Prostate gland (tissue), 2 donors: Measurements from ENCODE around the gene PRDM13. TPM values are rescaled to one million over a fixed set of nuclear protein-coding genes. Genes with fewer than 3 reads are reported as not detected.

ENCODE experiments used
- DNase-seq: peaks from one replicate; pipeline ENCODE4 v3.0.0-alpha.2; 2019; ENCODE audit warnings: low spot score
- H3K27ac ChIP-seq, 2 donors: fragments of 200-600 bp; sonication (generic); 2 replicates each; pipeline ENCODE4 v1.5.1; 2017 to 2019
- H3K27me3 ChIP-seq: fragments of 200-600 bp; sonication (generic); replicated peaks from 2 replicates; pipeline ENCODE4 v1.5.1; 2019; ENCODE audit not compliant: insufficient read depth
- H3K36me3 ChIP-seq, 2 donors: fragments of 200-600 bp; sonication (generic); 1 replicate in 1 of 2; 2 replicates in 1 of 2; pipeline versions ENCODE4 v1.5.1 to v1.8.1; 2017 to 2019
- H3K4me1 ChIP-seq: fragments of 200-600 bp; sonication (generic); replicated peaks from 2 replicates; pipeline ENCODE4 v1.5.1; 2019
- H3K4me3 ChIP-seq, 2 donors: fragments of 200-600 bp; sonication (generic); 2 replicates each; pipeline ENCODE4 v1.5.1; 2017 to 2019
- H3K9me3 ChIP-seq: fragments of 200-600 bp; sonication (generic); 2 replicates; pipeline ENCODE4 v1.5.1; 2017
- POLR2A ChIP-seq: fragments of 450-650 bp; IDR thresholded peaks from one replicate; pipeline ENCODE4 v1.6.1; 2016; ENCODE audit warnings: antibody characterized with exemption, mild to moderate bottlenecking
- POLR2AphosphoS5 ChIP-seq: sonication (generic); formaldehyde crosslinking; IDR thresholded peaks from one replicate; pipeline ENCODE4 v1.6.1; 2017; ENCODE audit warnings: antibody characterized with exemption
- WGBS: methylation state at CpG from one replicate; pipeline ENCODE4 v1.1.5; 2018; 5-methylcytosine and 5-hydroxymethylcytosine counted together
- intact Hi-C: fragments of 100-400 bp; cut with DNase I; formaldehyde crosslinking; loops from one replicate; pipeline ENCODE4 v1.14.2; 2022
- total RNA-seq, 2 donors: library from RNA; depleted of rRNA; stranded (reverse); fragments of >200 nt; gene quantifications; one replicate each; pipeline ENCODE4 v1.1.0, GENCODE V29; 2016
- TF ChIP-seq, protein P1 (sequence below), 4 experiments: fragments of 200-600 bp in 2 of 4; fragments of 450-650 bp in 2 of 4; sonication (generic) in 2 of 4; IDR thresholded peaks; 1 replicate in 3 of 4; 2 replicates in 1 of 4; pipeline ENCODE4 v1.5.1; 2016 to 2019; ENCODE audit warnings: antibody characterized with exemption in 4 of 4, mild to moderate bottlenecking in 2 of 4, moderate library complexity in 2 of 4

PRDM13 gene
- total RNA-seq, 2 donors from 2014 or later, result 0.74 TPM; not detected in 1

DNA sequence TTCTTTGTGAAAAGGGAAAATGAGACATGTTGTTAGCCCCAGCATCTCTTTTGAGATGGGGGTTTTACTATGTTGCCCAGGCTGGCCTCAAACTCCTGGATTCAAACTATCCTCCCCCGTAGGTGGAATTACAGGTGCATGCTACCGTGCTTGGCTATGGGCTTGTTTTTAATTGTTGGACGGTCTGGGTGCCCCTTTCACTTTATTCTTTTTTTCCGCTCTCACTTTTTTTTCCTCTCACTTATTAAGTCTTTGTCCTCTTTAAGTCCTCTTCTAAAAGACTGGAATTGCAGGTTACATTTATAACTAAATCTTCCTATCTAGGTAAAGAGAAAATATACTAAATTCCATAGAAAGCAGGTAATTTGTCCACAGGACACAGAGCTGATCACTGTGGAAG, 18.8 kb upstream of the PRDM13 start:
- Histone ChIP-seq H3K36me3 (no peaks in the 10 kb centered on the region), H3K4me3 (no peak overlapping the region), H3K27me3 (peaks cover 8% of the 10 kb centered on the region), H3K27ac (no peak overlapping the region), H3K9me3 (no peaks in the 10 kb centered on the region), H3K4me1 (peaks cover 6% of the 10 kb centered on the region)
- DNase-seq, result no peak
- TF ChIP-seq POLR2A (no peak), POLR2AphosphoS5 (no peak)
- TF ChIP-seq, protein P1, sequence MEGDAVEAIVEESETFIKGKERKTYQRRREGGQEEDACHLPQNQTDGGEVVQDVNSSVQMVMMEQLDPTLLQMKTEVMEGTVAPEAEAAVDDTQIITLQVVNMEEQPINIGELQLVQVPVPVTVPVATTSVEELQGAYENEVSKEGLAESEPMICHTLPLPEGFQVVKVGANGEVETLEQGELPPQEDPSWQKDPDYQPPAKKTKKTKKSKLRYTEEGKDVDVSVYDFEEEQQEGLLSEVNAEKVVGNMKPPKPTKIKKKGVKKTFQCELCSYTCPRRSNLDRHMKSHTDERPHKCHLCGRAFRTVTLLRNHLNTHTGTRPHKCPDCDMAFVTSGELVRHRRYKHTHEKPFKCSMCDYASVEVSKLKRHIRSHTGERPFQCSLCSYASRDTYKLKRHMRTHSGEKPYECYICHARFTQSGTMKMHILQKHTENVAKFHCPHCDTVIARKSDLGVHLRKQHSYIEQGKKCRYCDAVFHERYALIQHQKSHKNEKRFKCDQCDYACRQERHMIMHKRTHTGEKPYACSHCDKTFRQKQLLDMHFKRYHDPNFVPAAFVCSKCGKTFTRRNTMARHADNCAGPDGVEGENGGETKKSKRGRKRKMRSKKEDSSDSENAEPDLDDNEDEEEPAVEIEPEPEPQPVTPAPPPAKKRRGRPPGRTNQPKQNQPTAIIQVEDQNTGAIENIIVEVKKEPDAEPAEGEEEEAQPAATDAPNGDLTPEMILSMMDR (IDR thresholded peaks at IDR 0.05), result no peak
- intact Hi-C loops, result no loop called here
- WGBS, result 73% methylated on average over 4 of the region's 4 CpGs

GRCh38 chr6:99588618-99589289, 17.9 kb upstream of the PRDM13 start:
- no peak overlapping the region for H3K27ac ChIP-seq
- peaks cover 6% of the 10 kb centered on the region for H3K4me1 ChIP-seq
- DNase-seq, result peak; percentile 72
- intact Hi-C loops, result no loop called here
- no peaks in the 10 kb centered on the region for H3K36me3 ChIP-seq
- H3K9me3 ChIP-seq, result no peaks in the 10 kb centered on the region
- H3K27me3 ChIP-seq, result peaks cover 15% of the 10 kb centered on the region
- WGBS, result 1% methylated on average over 30 of the region's 52 CpGs
- H3K4me3 ChIP-seq, result peak overlapping the region; percentile 34 to 38
- no peak for TF ChIP-seq POLR2A
- TF ChIP-seq, protein P1 (IDR thresholded peaks at IDR 0.05), result peak in 3 of 4 experiments; percentile 22 to 56 (median 39)
- peak; percentile 2 for TF ChIP-seq POLR2AphosphoS5

GRCh38 chr6:99589290-99589672, 17.4 kb upstream of the PRDM13 start:
- Histone ChIP-seq H3K4me1 (peaks cover 6% of the 10 kb centered on the region), H3K27me3 (peaks cover 15% of the 10 kb centered on the region), H3K4me3 (peak overlapping the region; percentile 34 to 38), H3K9me3 (no peaks in the 10 kb centered on the region), H3K36me3 (no peaks in the 10 kb centered on the region), H3K27ac (no peak overlapping the region)
- TF ChIP-seq POLR2A, result no peak
- no peak for TF ChIP-seq POLR2AphosphoS5
- TF ChIP-seq, protein P1 (IDR thresholded peaks at IDR 0.05), result no peak
- no peak for DNase-seq
- 6% methylated on average over 21 of the region's 21 CpGs for WGBS
- intact Hi-C loops, result no loop called here

- intact Hi-C loops, result no loop called here
- H3K27me3 ChIP-seq, result peaks cover 15% of the 10 kb centered on the region
- TF ChIP-seq, protein P1 (IDR thresholded peaks at IDR 0.05), result no peak
- TF ChIP-seq POLR2AphosphoS5 (no peak), POLR2A (no peak)
- no peaks in the 10 kb centered on the region for H3K36me3 ChIP-seq
- H3K4me3 ChIP-seq, result no peak overlapping the region
- peaks cover 6% of the 10 kb centered on the region for H3K4me1 ChIP-seq
- no peaks in the 10 kb centered on the region for H3K9me3 ChIP-seq
- 50% methylated on average over 10 of the region's 10 CpGs for WGBS
- H3K27ac ChIP-seq, result no peak overlapping the region
- no peak for DNase-seq
Measured at GRCh38 chr6:99589907-99590493, 16.6 kb upstream of the PRDM13 start.
